Measurements from ENCODE around the gene A4GALT. TPM values are rescaled to one million over a fixed set of nuclear protein-coding genes. Genes with fewer than 3 reads are reported as not detected.

The A4GALT gene
- total and polyA plus RNA-seq, 2 donors (not counting 3 experiments of a cell fraction or from before 2014, with no cell fraction given): 5.4 to 20.7 TPM

DNA sequence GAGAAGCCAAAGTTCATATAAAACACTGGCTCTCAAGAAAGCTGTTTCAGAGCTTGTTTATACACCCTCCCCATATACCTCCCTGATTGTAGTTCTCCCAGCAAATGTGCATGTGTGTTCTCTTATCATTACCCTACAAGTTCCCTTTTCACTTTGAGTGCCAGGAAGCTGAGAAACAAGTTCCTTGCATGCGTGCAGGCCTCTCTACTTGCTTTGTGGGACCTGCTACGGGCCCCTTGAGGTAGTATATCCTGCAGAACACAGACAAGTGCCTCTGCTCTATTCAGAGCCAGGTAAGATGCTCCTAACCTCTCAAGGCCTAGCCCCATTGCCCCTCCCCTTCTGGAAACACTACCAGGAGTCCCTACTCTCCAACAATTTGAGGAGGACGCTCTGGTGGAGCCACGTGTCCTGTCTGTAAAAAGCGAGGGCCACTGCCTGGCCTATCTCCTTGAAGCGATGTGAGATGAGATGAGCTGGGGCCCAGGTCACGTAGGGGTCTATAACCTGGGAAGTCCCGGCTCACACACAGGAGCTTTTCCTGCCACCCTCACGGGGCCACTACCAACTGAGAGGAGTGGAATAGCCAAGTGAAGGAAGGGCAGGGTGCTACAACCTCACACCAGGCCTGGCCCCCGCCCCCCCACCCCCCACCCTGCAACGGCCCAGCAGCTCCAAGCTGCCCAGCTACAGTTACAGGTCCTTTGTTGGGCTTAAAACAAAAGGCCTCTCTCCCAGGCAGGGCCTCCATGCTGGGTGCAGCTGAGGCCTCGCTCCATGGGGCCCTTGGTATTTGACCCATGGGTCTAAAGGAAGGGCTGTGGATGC, 77.7 kb downstream of the A4GALT start:
- intact Hi-C loops (cut with micrococcal nuclease): no loop called here
- no peak for TF ChIP-seq POLR2A (IDR thresholded peaks at IDR 0.05; ENCODE audit: low read depth, low read length)
- TF ChIP-seq, protein P1, sequence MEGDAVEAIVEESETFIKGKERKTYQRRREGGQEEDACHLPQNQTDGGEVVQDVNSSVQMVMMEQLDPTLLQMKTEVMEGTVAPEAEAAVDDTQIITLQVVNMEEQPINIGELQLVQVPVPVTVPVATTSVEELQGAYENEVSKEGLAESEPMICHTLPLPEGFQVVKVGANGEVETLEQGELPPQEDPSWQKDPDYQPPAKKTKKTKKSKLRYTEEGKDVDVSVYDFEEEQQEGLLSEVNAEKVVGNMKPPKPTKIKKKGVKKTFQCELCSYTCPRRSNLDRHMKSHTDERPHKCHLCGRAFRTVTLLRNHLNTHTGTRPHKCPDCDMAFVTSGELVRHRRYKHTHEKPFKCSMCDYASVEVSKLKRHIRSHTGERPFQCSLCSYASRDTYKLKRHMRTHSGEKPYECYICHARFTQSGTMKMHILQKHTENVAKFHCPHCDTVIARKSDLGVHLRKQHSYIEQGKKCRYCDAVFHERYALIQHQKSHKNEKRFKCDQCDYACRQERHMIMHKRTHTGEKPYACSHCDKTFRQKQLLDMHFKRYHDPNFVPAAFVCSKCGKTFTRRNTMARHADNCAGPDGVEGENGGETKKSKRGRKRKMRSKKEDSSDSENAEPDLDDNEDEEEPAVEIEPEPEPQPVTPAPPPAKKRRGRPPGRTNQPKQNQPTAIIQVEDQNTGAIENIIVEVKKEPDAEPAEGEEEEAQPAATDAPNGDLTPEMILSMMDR (IDR thresholded peaks at IDR 0.05; ENCODE audit: extremely low read depth in 1 of 2, insufficient read depth in 1 of 2, low read depth in 1 of 2, low read length in 2 of 2): no peak
- TF ChIP-seq, protein P2, sequence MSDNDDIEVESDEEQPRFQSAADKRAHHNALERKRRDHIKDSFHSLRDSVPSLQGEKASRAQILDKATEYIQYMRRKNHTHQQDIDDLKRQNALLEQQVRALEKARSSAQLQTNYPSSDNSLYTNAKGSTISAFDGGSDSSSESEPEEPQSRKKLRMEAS (IDR thresholded peaks at IDR 0.05; ENCODE audit: insufficient read depth, insufficient read length): no peak
- no peak for TF ChIP-seq JUN (IDR thresholded peaks at IDR 0.05; ENCODE audit: borderline replicate concordance, insufficient read depth, insufficient read length, low read depth)
- TF ChIP-seq POLR2AphosphoS5 (IDR thresholded peaks at IDR 0.05; ENCODE audit: insufficient read depth, low read depth, low read length): no peak
- no peak for TF ChIP-seq MYC (IDR thresholded peaks at IDR 0.05; ENCODE audit: low read depth, low read length)
- TF ChIP-seq EZH2 (IDR thresholded peaks at IDR 0.05; ENCODE audit: borderline replicate concordance, low read depth, low read length, severe bottlenecking): no peak
- TF ChIP-seq GATA2 (IDR thresholded peaks at IDR 0.05; ENCODE audit: insufficient read depth, insufficient read length, low read depth, low read length): no peak
- TF ChIP-seq FOS (IDR thresholded peaks at IDR 0.05; ENCODE audit: borderline replicate concordance, insufficient read depth, low read length): no peak
- POLR2A ChIA-PET: no interaction called here
- Histone ChIP-seq H3K9ac (replicated peaks; ENCODE audit: extremely low read depth, insufficient read depth, low read length) (no peak overlapping the region), H3K9me3 (replicated peaks; ENCODE audit: control insufficient read depth, insufficient read depth, low read length) (no peaks in the 10 kb centered on the region), H3K27me3 (ENCODE audit: control insufficient read depth in 2 of 2, insufficient read depth in 2 of 2, low read length in 2 of 2) (no peaks in the 10 kb centered on the region), H3K9me1 (replicated peaks; ENCODE audit: control insufficient read depth, extremely low read depth, insufficient read depth, low read length) (no peaks in the 10 kb centered on the region), H3K79me2 (ENCODE audit: control insufficient read depth, insufficient read depth, low read length) (peaks cover 66% of the 10 kb centered on the region), H3K4me1 (ENCODE audit: control insufficient read depth, extremely low read depth, insufficient read depth, low read length) (peaks cover 35% of the 10 kb centered on the region), H3K27ac (ENCODE audit: insufficient read depth, low read depth, low read length) (no peak overlapping the region), H3K4me3 (replicated peaks in 1 of 3; ENCODE audit: insufficient read depth in 1 of 3, low read depth in 1 of 3, low read length in 3 of 3) (no peak overlapping the region), H4K20me1 (replicated peaks; ENCODE audit: control insufficient read depth, extremely low read depth, insufficient read depth, low read length) (no peaks in the 10 kb centered on the region), H3K4me2 (ENCODE audit: insufficient read depth, low read length) (no peak overlapping the region), H2AFZ (ENCODE audit: low read depth, low read length) (no peak overlapping the region), H3K36me3 (ENCODE audit: control insufficient read depth in 2 of 2, extremely low read depth in 1 of 2, insufficient read depth in 2 of 2, low read length in 2 of 2) (no peaks in the 10 kb centered on the region)
- DNase-seq (ENCODE audit: low read depth, low spot score): no peak
- CTCF ChIA-PET: interaction anchor here (1.5 kb wide), 1 partner anchor 21 kb away, joined by 5 read pairs; no protein-coding TSS in a partner anchor
- dilution Hi-C loops (cut with MboI; ENCODE audit: extremely low pct_ligation_motif_present, low sequenced_read_pairs): no loop called here
- BruUV-seq (replicated peaks): no TSS peak
- no peak for FAIRE-seq

Small RNAs within 50 kb of the gene (small RNA-seq; reads per million reads assigned to genes)
- not detected for gene RF00019 (ENCODE audit: insufficient read depth, insufficient read length, low read depth, low replicate concordance)

Other genes with a start within 250 kb of the A4GALT start
- 61.9 and 83.7 TPM in 2 replicates for gene RRP7A, start 201.1 kb downstream of the A4GALT start, total RNA-seq
- 34.4 and 35.3 TPM in 2 replicates for gene RRP7A, start 201.1 kb downstream of the A4GALT start, polyA plus RNA-seq
- 0.76 and 0.80 TPM in 2 replicates for gene SERHL2, start 166.9 kb downstream of the A4GALT start, total RNA-seq
- 2.0 and 2.3 TPM in 2 replicates for gene SERHL2, start 166.9 kb downstream of the A4GALT start, polyA plus RNA-seq
- 46.6 and 60.4 TPM in 2 replicates for gene POLDIP3, start 106.0 kb downstream of the A4GALT start, total RNA-seq
- 29.3 and 29.5 TPM in 2 replicates for gene POLDIP3, start 106.0 kb downstream of the A4GALT start, polyA plus RNA-seq
- gene ATP5MGL, start 80.3 kb downstream of the A4GALT start, total RNA-seq: 1.0 and 1.2 TPM in 2 replicates
- gene ATP5MGL, start 80.3 kb downstream of the A4GALT start, polyA plus RNA-seq: 0.11 TPM in 1 of 2 replicates, not detected in the other
- 217 and 232 TPM in 2 replicates for gene CYB5R3, start 71.5 kb downstream of the A4GALT start, total RNA-seq
- gene CYB5R3, start 71.5 kb downstream of the A4GALT start, polyA plus RNA-seq: 263 and 329 TPM in 2 replicates
- 33.4 and 40.2 TPM in 2 replicates for gene ARFGAP3, start 136.4 kb upstream of the A4GALT start, total RNA-seq
- gene ARFGAP3, start 136.4 kb upstream of the A4GALT start, polyA plus RNA-seq: 23.6 and 29.1 TPM in 2 replicates